NT2/D1 (cell line): ENCODE results near the gene LDLRAD4.

Source experiments
- SUZ12 ChIP-seq: IDR thresholded peaks from 2 replicates; pipeline ENCODE4 v1.6.1; 2011; ENCODE audit not compliant: insufficient read length, insufficient read depth; ENCODE audit errors: extremely low read depth
- YY1 ChIP-seq: IDR thresholded peaks from 2 replicates; pipeline ENCODE4 v1.6.1; 2011; ENCODE audit not compliant: insufficient read length, insufficient read depth
- ZNF274 ChIP-seq: IDR thresholded peaks from 2 replicates; pipeline ENCODE4 v1.6.1; 2011; ENCODE audit warnings: mild to moderate bottlenecking, low read depth, low read length

DNA sequence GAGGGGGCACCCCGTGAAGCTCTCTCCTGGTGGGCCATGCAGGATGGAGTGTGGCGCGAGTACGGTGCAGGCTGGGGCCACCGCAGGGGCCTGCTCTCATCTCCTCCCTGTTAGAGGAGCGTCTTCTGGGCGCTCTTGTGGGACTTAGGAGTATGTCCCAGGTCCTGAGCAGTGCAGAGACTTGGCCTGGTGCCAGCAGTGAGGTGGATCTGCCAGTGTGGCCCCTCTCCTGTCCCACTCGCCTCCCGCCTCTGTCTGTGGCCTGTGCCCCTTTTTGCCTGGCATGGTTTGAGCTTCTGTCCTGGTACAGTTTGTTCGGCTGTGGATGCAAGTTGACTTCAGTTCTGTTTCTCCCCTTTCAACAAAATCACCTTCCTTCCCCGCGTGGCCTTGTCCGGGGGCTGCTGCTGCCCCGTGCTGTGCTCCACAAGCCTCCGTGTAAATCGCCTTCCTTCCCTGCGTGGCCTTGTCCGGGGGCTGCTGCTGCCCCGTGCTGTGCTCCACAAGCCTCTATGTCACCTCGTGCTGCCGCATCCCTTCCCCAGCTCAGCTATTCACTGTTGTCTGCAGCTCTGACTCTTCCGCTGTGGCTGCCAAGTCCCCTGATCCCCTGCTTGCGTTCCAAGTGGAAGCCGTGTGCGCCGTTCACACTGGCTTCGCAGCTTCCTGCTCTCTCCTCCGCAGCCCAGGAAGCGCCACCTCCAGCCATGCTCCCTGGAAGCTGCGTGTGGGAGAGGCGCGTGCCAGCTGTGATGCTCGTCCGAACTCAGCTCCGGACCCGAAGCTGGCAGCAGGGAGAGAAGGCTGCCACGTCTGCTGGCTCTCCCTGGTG lies 13.7 kb downstream of the LDLRAD4 start:
- no peak for TF ChIP-seq SUZ12
- TF ChIP-seq YY1, result no peak
- TF ChIP-seq ZNF274, result no peak
